GM06990 (cell line): ENCODE measurements around the gene EYS.
"Not testable (repeated sequence)": the region's sequence is repeated elsewhere in the genome, so short reads cannot be mapped to it uniquely, and the experiment has no call there.

ENCODE experiments used
- DNase-seq: peaks from one replicate; pipeline ENCODE4 v3.0.0-alpha.2; 2011; ENCODE audit not compliant: insufficient read length; ENCODE audit errors: extremely low read depth
- H3K27me3 ChIP-seq: replicated peaks from 2 replicates; pipeline ENCODE4 v1.6.0; 2011; ENCODE audit warnings: low read length; ENCODE audit not compliant: control insufficient read depth, insufficient read depth
- H3K36me3 ChIP-seq: 2 replicates; pipeline ENCODE4 v1.5.1; 2011; ENCODE audit warnings: low read length; ENCODE audit not compliant: control insufficient read depth, insufficient read depth
- H3K4me3 ChIP-seq: replicated peaks from 2 replicates; pipeline ENCODE4 v1.5.1; 2011; ENCODE audit warnings: low read depth, mild to moderate bottlenecking, control low read depth, low read length
- TF ChIP-seq, protein P1 (sequence below): IDR thresholded peaks from 2 replicates; pipeline ENCODE4 v1.5.1; 2011; ENCODE audit warnings: low read length, control low read depth, mild to moderate bottlenecking, inconsistent platforms; ENCODE audit not compliant: insufficient read depth, poor library complexity, severe bottlenecking

EYS gene

DNA sequence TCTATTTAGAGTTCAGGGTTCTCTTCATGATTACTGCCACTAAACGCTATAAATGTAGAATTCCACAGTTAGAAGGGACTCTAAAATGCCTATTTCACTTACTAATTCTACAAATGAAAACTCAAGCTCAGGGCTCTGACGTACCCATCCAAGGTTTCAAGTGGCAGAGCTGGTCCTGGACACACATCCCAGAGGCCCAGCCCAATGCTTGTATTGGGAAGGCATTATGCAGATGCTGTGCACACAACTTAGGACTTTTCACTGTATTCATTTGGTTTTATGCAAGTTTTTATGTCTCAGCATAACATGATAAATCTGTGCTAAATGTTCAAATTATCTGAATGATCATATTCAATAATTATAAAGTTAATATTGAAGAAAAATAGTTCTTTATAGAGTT lies 1761.0 kb downstream of the EYS start:
- Histone ChIP-seq H3K36me3 (no peaks in the 10 kb centered on the region), H3K4me3 (no peak overlapping the region), H3K27me3 (no peaks in the 10 kb centered on the region)
- TF ChIP-seq, protein P1, sequence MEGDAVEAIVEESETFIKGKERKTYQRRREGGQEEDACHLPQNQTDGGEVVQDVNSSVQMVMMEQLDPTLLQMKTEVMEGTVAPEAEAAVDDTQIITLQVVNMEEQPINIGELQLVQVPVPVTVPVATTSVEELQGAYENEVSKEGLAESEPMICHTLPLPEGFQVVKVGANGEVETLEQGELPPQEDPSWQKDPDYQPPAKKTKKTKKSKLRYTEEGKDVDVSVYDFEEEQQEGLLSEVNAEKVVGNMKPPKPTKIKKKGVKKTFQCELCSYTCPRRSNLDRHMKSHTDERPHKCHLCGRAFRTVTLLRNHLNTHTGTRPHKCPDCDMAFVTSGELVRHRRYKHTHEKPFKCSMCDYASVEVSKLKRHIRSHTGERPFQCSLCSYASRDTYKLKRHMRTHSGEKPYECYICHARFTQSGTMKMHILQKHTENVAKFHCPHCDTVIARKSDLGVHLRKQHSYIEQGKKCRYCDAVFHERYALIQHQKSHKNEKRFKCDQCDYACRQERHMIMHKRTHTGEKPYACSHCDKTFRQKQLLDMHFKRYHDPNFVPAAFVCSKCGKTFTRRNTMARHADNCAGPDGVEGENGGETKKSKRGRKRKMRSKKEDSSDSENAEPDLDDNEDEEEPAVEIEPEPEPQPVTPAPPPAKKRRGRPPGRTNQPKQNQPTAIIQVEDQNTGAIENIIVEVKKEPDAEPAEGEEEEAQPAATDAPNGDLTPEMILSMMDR = no peak
- DNase-seq = no peak

DNA sequence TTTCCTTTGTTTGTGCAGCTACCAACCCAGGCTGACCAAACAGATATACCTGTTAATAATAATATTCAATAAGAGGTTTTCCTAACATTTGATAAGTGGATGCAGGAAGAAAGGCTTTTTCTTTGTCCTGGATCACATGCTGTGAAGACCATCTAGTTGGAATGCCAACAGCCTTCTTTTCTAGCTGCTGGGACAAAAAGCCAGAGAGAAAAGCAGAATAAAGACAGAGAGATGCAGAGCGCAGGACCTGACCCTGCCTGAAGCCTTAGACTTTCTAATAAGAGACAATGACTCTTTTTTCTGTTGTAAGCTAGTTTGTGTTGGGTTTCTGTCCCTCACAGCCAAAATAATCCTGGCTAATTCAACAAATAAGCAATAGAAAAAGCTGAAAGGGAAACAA lies 1763.2 kb downstream of the EYS start:
- TF ChIP-seq, protein P1 = no peak
- no peak for DNase-seq
- no peak overlapping the region for H3K4me3 ChIP-seq
- no peaks in the 10 kb centered on the region for H3K36me3 ChIP-seq
- no peaks in the 10 kb centered on the region for H3K27me3 ChIP-seq

DNA sequence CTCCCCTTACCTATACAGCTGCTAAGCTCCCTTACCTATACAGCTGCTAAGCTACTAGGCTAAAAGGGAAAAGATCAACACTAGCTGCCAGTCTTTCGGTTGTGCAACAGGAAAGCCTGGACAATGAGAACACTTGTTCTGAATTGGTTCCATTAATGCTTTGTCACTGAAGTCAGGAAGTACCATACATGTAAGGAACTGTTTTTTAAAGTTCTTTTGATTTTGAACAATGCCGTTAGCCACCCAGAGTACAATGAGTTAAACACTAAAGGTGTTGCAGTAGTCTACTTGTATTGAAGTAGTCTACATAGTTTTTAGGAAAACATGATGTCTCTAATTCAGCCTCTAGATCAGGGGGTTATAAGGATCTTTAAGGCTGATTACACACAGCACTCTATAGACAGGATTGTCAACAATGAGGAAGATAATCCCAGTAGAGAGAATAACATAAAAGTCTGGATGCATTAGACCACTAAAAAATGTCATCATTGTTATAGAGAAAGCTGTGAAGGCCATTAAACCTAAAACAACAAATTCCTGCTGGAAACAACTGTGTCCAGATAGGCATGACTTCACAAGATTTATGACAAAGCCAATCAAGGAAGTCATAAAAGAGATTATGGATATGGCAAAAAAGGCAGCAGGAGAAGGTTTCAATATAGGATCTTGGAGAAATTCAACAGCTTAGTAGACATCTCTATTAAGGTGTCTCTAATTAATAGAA lies 1765.1 kb downstream of the EYS start:
- Histone ChIP-seq H3K27me3 (no peaks in the 10 kb centered on the region), H3K4me3 (no peak overlapping the region), H3K36me3 (no peaks in the 10 kb centered on the region)
- no peak for DNase-seq
- TF ChIP-seq, protein P1 = no peak

DNA sequence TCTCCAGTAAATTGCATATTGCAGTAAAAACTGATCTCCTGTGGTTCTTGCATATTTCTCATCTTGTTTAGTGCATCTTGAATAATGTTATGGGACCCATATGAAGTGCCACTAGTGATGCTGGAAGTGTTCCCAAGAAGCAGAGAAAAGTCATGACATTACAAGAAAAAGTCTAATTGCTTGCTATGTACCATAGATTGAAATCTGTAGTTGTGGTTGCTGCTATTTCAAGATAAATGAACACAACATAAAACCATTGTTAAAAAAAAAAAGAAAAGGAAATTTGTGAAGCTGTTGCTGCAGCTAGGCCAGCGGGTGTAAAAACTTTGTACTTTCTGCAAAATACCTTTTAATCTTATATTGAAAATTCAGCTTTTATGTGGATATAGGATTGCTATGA lies 1767.0 kb downstream of the EYS start:
- Histone ChIP-seq H3K36me3 (no peaks in the 10 kb centered on the region), H3K27me3 (no peaks in the 10 kb centered on the region), H3K4me3 (no peak overlapping the region)
- DNase-seq = no peak
- TF ChIP-seq, protein P1 = no peak

DNA sequence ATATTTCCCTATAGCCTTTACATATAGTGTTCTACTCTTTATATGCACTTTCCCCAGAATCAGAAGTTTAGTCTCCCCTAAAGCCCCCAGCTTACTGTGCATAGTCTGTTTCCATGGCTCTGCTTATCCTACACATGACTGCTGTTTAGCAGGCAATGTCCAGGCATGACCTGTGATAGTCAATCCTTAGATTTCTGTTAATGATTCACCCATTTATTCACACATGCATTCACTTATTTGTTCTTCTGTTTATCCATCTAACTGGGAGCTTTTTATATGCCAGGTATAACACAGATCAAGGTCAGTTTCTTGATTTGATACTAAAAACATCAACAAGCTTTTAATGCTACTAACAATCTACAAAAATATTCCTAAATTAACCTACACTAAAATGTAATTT lies 1770.6 kb downstream of the EYS start:
- no peak overlapping the region for H3K4me3 ChIP-seq
- no peaks in the 10 kb centered on the region for H3K27me3 ChIP-seq
- DNase-seq = no peak
- no peaks in the 10 kb centered on the region for H3K36me3 ChIP-seq
- TF ChIP-seq, protein P1 = no peak

DNA sequence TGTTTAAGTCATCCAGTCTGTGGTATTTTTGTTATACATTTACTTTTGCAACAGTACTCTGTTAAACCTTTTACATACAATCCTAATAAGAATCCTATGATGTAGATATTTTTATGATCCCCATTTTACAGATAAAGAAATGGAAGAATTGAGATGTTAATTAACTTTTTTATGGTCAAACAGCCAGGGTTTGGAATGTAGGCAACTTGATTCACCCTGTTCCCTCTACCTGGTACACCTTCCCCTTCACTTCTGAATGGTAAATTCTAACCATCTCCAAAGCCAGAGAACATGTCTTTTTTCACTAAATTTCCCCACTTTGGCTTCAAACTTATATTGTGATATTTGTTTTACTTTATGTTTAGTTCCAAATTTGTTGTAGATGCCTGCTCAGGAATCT lies 1771.3 kb downstream of the EYS start:
- DNase-seq = no peak
- TF ChIP-seq, protein P1 = no peak
- Histone ChIP-seq H3K4me3 (no peak overlapping the region), H3K27me3 (no peaks in the 10 kb centered on the region), H3K36me3 (no peaks in the 10 kb centered on the region)

DNA sequence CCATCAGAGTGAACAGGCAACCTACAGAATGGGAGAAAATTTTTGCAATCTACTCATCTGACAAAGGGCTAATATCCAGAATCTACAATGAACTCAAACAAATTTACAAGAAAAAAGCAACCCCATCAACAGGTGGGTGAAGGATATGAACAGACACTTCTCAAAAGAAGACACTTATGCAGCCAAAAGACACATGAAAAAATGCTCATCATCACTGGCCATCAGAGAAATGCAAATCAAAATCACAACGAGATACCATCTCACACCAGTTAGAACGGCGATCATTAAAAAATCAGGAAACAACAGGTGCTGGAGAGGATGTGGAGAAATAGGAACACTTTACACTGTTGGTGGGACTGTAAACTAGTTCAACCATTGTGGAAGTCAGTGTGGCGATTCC lies 1773.1 kb downstream of the EYS start:
- not testable (repeated sequence) for H3K27me3 ChIP-seq, DNase-seq, H3K36me3 ChIP-seq, H3K4me3 ChIP-seq
